NK-92 (cell line): ENCODE results near the gene OTOP2.

Experiments
- DNase-seq: peaks from one replicate; lab custom pipeline; 2025; ENCODE audit not compliant: unreplicated experiment; lab: John Stamatoyannopoulos, UW

OTOP2 gene

GRCh38 chr17:74924250-74924948, at the start of gene OTOP2:
TSS of gene OTOP2 (plus strand) at chr17:74924273. CDS start at chr17:74924633, 360 bp downstream.
- DNase-seq = no peak

GRCh38 chr17:74874615-74875037, 49.4 kb upstream of the OTOP2 start:
- DNase-seq = no peak

- DNase-seq = no peak
These were observed 48.7 kb upstream of the OTOP2 start for GRCh38 chr17:74875155-74875976.

GRCh38 chr17:74875977-74876593, 48.0 kb upstream of the OTOP2 start:
- no peak for DNase-seq

GRCh38 chr17:74877592-74878548, 46.2 kb upstream of the OTOP2 start:
- DNase-seq = no peak

GRCh38 chr17:74878658-74879057, 45.4 kb upstream of the OTOP2 start:
- DNase-seq = no peak

GRCh38 chr17:74879308-74879707, 44.8 kb upstream of the OTOP2 start:
- DNase-seq = no peak

- DNase-seq = no peak
These were observed 43.0 kb upstream of the OTOP2 start for GRCh38 chr17:74881073-74881472.

- no peak for DNase-seq
These were observed 41.4 kb upstream of the OTOP2 start for GRCh38 chr17:74882517-74883240.

GRCh38 chr17:74883241-74883745, 40.8 kb upstream of the OTOP2 start:
- no peak for DNase-seq

- no peak for DNase-seq
These were observed 35.6 kb upstream of the OTOP2 start for GRCh38 chr17:74888469-74888868.

GRCh38 chr17:74890554-74890953, 33.5 kb upstream of the OTOP2 start:
- no peak for DNase-seq

- no peak for DNase-seq
These were observed 31.8 kb upstream of the OTOP2 start for GRCh38 chr17:74892013-74892841.

- no peak for DNase-seq
These were observed 30.8 kb upstream of the OTOP2 start, which contains the start of gene FADS6 for GRCh38 chr17:74892974-74893911. TSS of gene FADS6 (minus strand) at chr17:74893633. CDS start at chr17:74893595, 38 bp downstream.

GRCh38 chr17:74893936-74894671, 30.0 kb upstream of the OTOP2 start:
- DNase-seq = no peak

- no peak for DNase-seq
These were observed 25.6 kb upstream of the OTOP2 start for GRCh38 chr17:74898376-74898946.

- no peak for DNase-seq
These were observed 23.9 kb upstream of the OTOP2 start for GRCh38 chr17:74900208-74900607.
